CD4-positive, alpha-beta T cell (primary cell): ENCODE measurements around the gene UGT2A1. TPM values are rescaled to one million over a fixed set of nuclear protein-coding genes. Genes with fewer than 3 reads are reported as not detected.

Experiments used
- ATAC-seq: fragments of 200-7000 bp; cut with Tn5 transposase; one replicate; pipeline ENCODE4 v1.10.0; 2022; ENCODE audit warnings: mild to moderate bottlenecking; ENCODE audit not compliant: poor library complexity
- CTCF ChIA-PET: fragments of 350-600 bp; sonication (Branson Sonifier 250); formaldehyde crosslinking; loops from one replicate; lab custom pipeline; 2021; ENCODE audit warnings: antibody characterized with exemption, inconsistent platforms; lab: Charles Lee
- POLR2A ChIA-PET: fragments of 350-600 bp; sonication (Branson Sonifier 250); formaldehyde crosslinking; loops from one replicate; lab custom pipeline; 2021; ENCODE audit warnings: antibody characterized with exemption, inconsistent platforms; lab: Charles Lee
- DNase-seq, 14 experiments: peaks; one replicate each; pipeline ENCODE4 v3.0.0-alpha.2; 2013 to 2020; ENCODE audit warnings: mixed read lengths in 2 of 14
- H3K27ac ChIP-seq, 2 donors: one replicate each; pipeline versions ENCODE4 v1.5.1 to v1.7.0; 2013; ENCODE audit warnings: low read length in 2 of 2, low read depth in 1 of 2, mild to moderate bottlenecking in 1 of 2
- H3K27me3 ChIP-seq, 2 experiments: 1 replicate in 1 of 2; 2 replicates in 1 of 2; pipeline versions ENCODE4 v1.6.1 to v1.7.0; 2013; ENCODE audit warnings: low read length in 2 of 2, control low read depth in 1 of 2, mild to moderate bottlenecking in 1 of 2, moderate library complexity in 1 of 2; ENCODE audit not compliant: insufficient read depth in 2 of 2, control insufficient read depth in 1 of 2
- H3K36me3 ChIP-seq: one replicate; pipeline ENCODE4 v1.6.1; 2013; ENCODE audit warnings: low read length, control low read depth; ENCODE audit not compliant: insufficient read depth
- H3K4me1 ChIP-seq: one replicate; pipeline ENCODE4 v1.6.1; 2013; ENCODE audit warnings: low read length, control low read depth; ENCODE audit not compliant: insufficient read depth
- H3K4me3 ChIP-seq: one replicate; pipeline ENCODE4 v1.5.1; 2013; ENCODE audit warnings: mild to moderate bottlenecking, low read length, moderate library complexity
- H3K9me3 ChIP-seq, 2 experiments: 1 replicate in 1 of 2; 2 replicates in 1 of 2; pipeline versions ENCODE4 v1.6.1 to v1.7.0; 2013; ENCODE audit warnings: low read length in 2 of 2, mild to moderate bottlenecking in 2 of 2, control low read depth in 1 of 2, moderate library complexity in 1 of 2; ENCODE audit not compliant: control insufficient read depth in 1 of 2, insufficient read depth in 1 of 2
- H3K27ac Mint-ChIP-seq: one replicate; pipeline ENCODE4 v1.8.0; 2020; ENCODE audit warnings: mixed read lengths
- H3K27me3 Mint-ChIP-seq: one replicate; pipeline ENCODE4 v1.8.0; 2021; ENCODE audit warnings: mixed read lengths
- H3K36me3 Mint-ChIP-seq: one replicate; pipeline ENCODE4 v1.8.0; 2021; ENCODE audit warnings: low read depth, mixed read lengths
- H3K4me1 Mint-ChIP-seq: one replicate; pipeline ENCODE4 v1.8.0; 2021; ENCODE audit warnings: low read depth, mixed read lengths
- H3K4me3 Mint-ChIP-seq: one replicate; pipeline ENCODE4 v1.8.0; 2020; ENCODE audit warnings: mild to moderate bottlenecking, mixed read lengths
- H3K9me3 Mint-ChIP-seq: one replicate; pipeline ENCODE4 v1.8.0; 2020; ENCODE audit warnings: mixed read lengths
- CTCF ChIP-seq: fragments of 200-600 bp; IDR thresholded peaks from one replicate; pipeline ENCODE4 v1.8.0; 2022; ENCODE audit warnings: antibody characterized with exemption, mild to moderate bottlenecking
- intact Hi-C, 2 experiments: fragments of 100-400 bp; cut with DNase I in 1 of 2; cut with micrococcal nuclease in 1 of 2; formaldehyde crosslinking; loops; one replicate each; pipeline versions ENCODE4 v1.15.1 to v1.9.0; 2023 to 2025; cut with DNase I, micrococcal nuclease
- total RNA-seq, 174 experiments: library from RNA in 2 of 174; stranded (reverse) in 2 of 174; gene quantifications; one replicate each; pipeline ENCODE4 v1.2.3 and lab custom pipeline; 2021 to 2026

Gene UGT2A1
- total RNA-seq, 2 experiments from 2014 or later: 0.22 TPM; not detected in 1

GRCh38 chr4:69546134-69546765, 106.8 kb downstream of the UGT2A1 start:
- no peaks in the 10 kb centered on the region for H3K36me3 Mint-ChIP-seq
- no peak overlapping the region for H3K27ac Mint-ChIP-seq
- ChIA-PET CTCF (no interaction called here), POLR2A (no interaction called here)
- Histone ChIP-seq H3K9me3 (no peaks in the 10 kb centered on the region), H3K27ac (no peak overlapping the region), H3K27me3 (no peaks in the 10 kb centered on the region), H3K36me3 (no peaks in the 10 kb centered on the region), H3K4me3 (no peak overlapping the region), H3K4me1 (no peaks in the 10 kb centered on the region)
- no peak for DNase-seq
- peaks cover 4% of the 10 kb centered on the region for H3K9me3 Mint-ChIP-seq
- ATAC-seq: no peak
- no peak overlapping the region for H3K4me3 Mint-ChIP-seq
- TF ChIP-seq CTCF: no peak
- no peaks in the 10 kb centered on the region for H3K4me1 Mint-ChIP-seq
- intact Hi-C loops: no loop called here
- H3K27me3 Mint-ChIP-seq: no peaks in the 10 kb centered on the region

Other genes with a start within 250 kb of the UGT2A1 start
- not detected for gene UGT2B4, start 157.3 kb downstream of the UGT2A1 start, total RNA-seq
- not detected for gene UGT2A2, start 13.6 kb downstream of the UGT2A1 start, total RNA-seq
- gene SULT1B1, start 107.4 kb upstream of the UGT2A1 start, total RNA-seq: 10 to 100 TPM in 1 of 2 experiments, 1 to 10 TPM in 1; 9.4 to 10.2 TPM
- gene SULT1E1, start 206.9 kb upstream of the UGT2A1 start, total RNA-seq: not detected